ENCODE data around the gene MYH16.
"Not testable (repeated sequence)": the region's sequence is repeated elsewhere in the genome, so short reads cannot be mapped to it uniquely, and the experiment has no call there.

Gene MYH16

GRCh38 chr7:99272476-99273045, at the start of gene MYH16:
TSS of gene MYH16 (plus strand) at chr7:99272839.
- no peak for DNase-seq

GRCh38 chr7:99224263-99224898, 48.3 kb upstream of the MYH16 start:
- not testable (repeated sequence) for DNase-seq

GRCh38 chr7:99224899-99225265, 47.8 kb upstream of the MYH16 start:
- DNase-seq = no peak

DNA sequence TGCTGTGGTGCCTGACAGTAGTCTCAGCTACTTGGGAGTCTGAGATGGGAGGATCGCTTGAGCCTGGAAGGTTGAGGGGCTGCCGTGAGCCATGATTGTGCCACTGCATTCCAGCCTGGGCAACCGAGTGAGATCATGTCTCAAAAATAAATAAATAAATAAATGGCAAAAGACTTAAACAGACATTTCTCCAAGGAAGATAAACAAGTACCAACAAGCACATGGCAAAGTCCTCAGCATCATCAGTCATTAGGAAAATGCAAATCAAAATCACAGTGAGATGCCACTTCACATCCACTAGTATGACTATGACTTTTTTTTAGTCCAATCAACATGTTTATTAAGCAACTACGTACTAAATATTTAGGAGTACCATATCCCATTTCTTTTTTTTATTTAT, 43.4 kb upstream of the MYH16 start:
- DNase-seq = no peak

- no peak for DNase-seq
These were observed 40.4 kb upstream of the MYH16 start for GRCh38 chr7:99232082-99232770.

GRCh38 chr7:99232955-99233354, 39.7 kb upstream of the MYH16 start:
- not testable (repeated sequence) for DNase-seq

DNA sequence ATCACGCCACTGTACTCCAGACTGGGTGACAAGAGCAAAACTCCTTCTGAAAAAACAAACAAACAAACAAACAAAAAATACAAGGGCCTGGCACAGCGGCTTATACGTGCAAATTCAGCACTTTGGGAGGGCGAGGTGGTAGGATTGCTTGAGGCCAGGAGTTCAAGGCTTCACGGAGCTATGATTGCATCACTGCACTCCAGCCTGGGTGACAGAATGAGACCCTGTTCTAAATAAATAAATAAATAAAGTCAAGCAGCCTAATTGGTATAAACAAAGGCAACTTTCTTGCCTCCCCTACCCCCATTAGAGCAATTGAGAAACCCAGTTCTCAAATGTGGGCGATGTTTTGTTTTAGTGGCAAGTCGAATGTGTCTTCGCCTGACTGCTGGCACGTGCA, 38.5 kb upstream of the MYH16 start:
- no peak for DNase-seq

DNA sequence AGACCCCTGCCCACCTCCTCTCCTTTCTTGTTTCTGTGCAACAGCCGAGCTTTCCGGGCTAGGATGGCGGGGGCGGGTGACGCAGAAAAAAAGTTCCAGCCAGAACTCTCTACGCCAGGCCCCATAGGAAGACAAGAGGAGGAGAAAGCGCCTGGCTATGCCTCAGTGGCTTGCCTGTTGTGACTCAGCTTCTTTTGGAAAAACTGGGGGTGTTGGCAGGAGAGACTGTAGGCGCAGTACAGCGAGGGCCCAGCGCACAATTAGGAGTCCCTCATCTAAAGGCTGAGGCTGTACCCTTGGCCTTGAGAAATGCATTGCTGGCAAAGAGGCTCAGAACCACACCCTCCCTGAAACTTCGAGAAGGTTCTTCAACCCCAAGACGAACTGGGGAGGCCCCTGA, 36.7 kb upstream of the MYH16 start:
- no peak for DNase-seq

- DNase-seq = not testable (repeated sequence)
These were observed 34.8 kb upstream of the MYH16 start for GRCh38 chr7:99237876-99238275.

GRCh38 chr7:99238558-99239341, 33.9 kb upstream of the MYH16 start:
- DNase-seq = no peak

GRCh38 chr7:99242682-99243081, 30.0 kb upstream of the MYH16 start:
- no peak for DNase-seq

- DNase-seq = no peak
These were observed 28.8 kb upstream of the MYH16 start for GRCh38 chr7:99243751-99244337.

- DNase-seq = no peak
These were observed 27.7 kb upstream of the MYH16 start for GRCh38 chr7:99244939-99245338.

GRCh38 chr7:99248391-99249095, 24.1 kb upstream of the MYH16 start:
- no peak for DNase-seq

GRCh38 chr7:99249985-99250575, 22.6 kb upstream of the MYH16 start:
- no peak for DNase-seq

GRCh38 chr7:99252166-99252895, 20.3 kb upstream of the MYH16 start:
- DNase-seq = no peak

- DNase-seq = no peak
These were observed 19.3 kb upstream of the MYH16 start for GRCh38 chr7:99253369-99253768.

DNA sequence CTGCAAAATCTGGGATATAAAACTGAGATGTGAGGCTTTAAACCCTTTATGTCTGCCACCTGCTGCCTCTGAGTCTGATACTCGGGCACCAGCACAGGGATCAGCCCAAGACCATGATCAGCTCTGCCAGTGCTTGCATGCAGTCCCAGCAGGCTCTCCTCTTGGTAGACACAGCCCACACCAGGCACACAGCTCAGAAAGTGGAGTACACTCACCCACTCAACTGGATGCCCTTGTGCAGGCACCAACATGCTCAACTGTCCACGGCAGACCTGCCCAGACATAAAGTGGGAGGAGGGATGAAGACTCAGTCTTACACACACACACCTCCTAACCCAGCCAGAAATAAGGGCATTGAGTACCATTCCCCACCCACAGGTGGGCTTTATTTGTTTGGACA, 18.2 kb upstream of the MYH16 start:
- no peak for DNase-seq

DNA sequence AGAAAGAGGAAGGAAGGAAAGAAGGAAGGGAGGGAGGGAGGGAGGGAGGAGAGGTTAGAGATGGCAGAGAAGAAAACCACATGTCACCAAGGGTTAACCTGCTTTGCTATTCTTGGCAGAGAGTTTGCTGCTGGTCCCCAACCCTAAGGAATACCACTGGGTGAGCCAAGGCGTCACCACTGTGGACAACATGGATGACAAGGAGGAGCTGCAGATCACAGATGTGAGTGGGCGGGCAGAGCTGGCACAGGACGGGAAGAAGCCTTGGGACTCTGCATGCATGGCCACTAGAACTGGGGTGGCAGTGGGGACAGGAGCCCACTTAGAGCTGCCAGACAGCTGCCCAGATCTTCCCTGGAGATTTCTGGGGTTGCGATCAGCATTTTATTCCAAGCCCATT, 17.2 kb upstream of the MYH16 start:
- DNase-seq = no peak

DNA sequence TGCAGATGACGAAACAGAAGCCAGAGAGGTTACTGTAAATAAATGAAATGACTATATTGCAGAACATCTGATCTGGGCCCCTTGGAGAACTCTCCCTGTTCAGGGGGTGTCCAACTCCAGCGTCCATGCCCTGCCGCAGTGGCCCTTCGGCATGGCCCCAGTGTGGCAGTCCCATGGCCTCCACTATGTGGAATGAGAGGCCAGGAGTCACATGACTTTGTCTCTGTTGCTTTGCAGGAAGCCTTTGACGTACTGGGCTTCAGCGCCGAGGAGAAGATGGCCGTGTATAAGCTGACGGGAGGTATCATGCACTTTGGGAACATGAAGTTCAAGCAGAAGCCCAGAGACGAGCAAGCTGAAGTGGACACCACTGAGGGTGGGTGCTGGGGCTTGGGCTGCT, 15.6 kb upstream of the MYH16 start:
- DNase-seq = no peak

GRCh38 chr7:99257675-99258074, 15.0 kb upstream of the MYH16 start:
- no peak for DNase-seq

- no peak for DNase-seq
These were observed 14.1 kb upstream of the MYH16 start for GRCh38 chr7:99258501-99258900.

Measured in stimulated activated naive CD4-positive, alpha-beta T cell (primary cell).